PFSK-1 (cell line): ENCODE data around the gene SERHL2.

Source experiments
- FOXP2 ChIP-seq: optimal IDR thresholded peaks from 2 replicates; pipeline ENCODE3; 2011; ENCODE audit warnings: borderline replicate concordance, control low read depth, inconsistent platforms; ENCODE audit not compliant: insufficient read depth; ENCODE audit errors: extremely low read length, extremely low read depth
- POLR2AphosphoS5 ChIP-seq: IDR thresholded peaks from 2 replicates; pipeline ENCODE4 v1.6.1; 2012; ENCODE audit warnings: low read depth, mild to moderate bottlenecking, control low read depth, low read length, moderate library complexity
- REST ChIP-seq, 2 experiments: IDR thresholded peaks; 2 replicates each; pipeline versions ENCODE4 v1.6.1 to v1.8.0; 2011 to 2012; ENCODE audit warnings: low read depth in 2 of 2, low read length in 2 of 2, control low read depth in 1 of 2, inconsistent platforms in 1 of 2, mild to moderate bottlenecking in 1 of 2, moderate library complexity in 1 of 2; ENCODE audit not compliant: insufficient read depth in 1 of 2
- SIN3A ChIP-seq: IDR thresholded peaks from 2 replicates; pipeline ENCODE4 v1.6.1; 2012; ENCODE audit warnings: mild to moderate bottlenecking, low read length, moderate library complexity, borderline replicate concordance; ENCODE audit not compliant: insufficient read depth
- TAF1 ChIP-seq: IDR thresholded peaks from 2 replicates; pipeline ENCODE4 v1.6.1; 2012; ENCODE audit warnings: low read length, control low read depth, borderline replicate concordance; ENCODE audit not compliant: insufficient read depth

SERHL2 gene

GRCh38 chr22:42604403-42604802, 50.6 kb downstream of the SERHL2 start:
- TF ChIP-seq POLR2AphosphoS5 = no peak
- TF ChIP-seq REST (IDR thresholded peaks at IDR 0.05; ENCODE audit: insufficient read depth in 1 of 2, low read depth in 2 of 2, low read length in 2 of 2) = no peak
- no peak for TF ChIP-seq TAF1
- TF ChIP-seq SIN3A = no peak
- no peak for TF ChIP-seq FOXP2

GRCh38 chr22:42608136-42608822, 54.5 kb downstream of the SERHL2 start:
- TF ChIP-seq REST (IDR thresholded peaks at IDR 0.05; ENCODE audit: insufficient read depth in 1 of 2, low read depth in 2 of 2, low read length in 2 of 2) = no peak
- no peak for TF ChIP-seq FOXP2
- TF ChIP-seq TAF1 = no peak
- no peak for TF ChIP-seq SIN3A
- TF ChIP-seq POLR2AphosphoS5 = no peak

- TF ChIP-seq POLR2AphosphoS5 (no peak), FOXP2 (no peak), REST (IDR thresholded peaks at IDR 0.05; ENCODE audit: insufficient read depth in 1 of 2, low read depth in 2 of 2, low read length in 2 of 2) (no peak), TAF1 (no peak)
These were observed 55.1 kb downstream of the SERHL2 start for GRCh38 chr22:42608823-42609361.

- TF ChIP-seq SIN3A = no peak
- TF ChIP-seq POLR2AphosphoS5 = no peak
- TF ChIP-seq REST (IDR thresholded peaks at IDR 0.05; ENCODE audit: insufficient read depth in 1 of 2, low read depth in 2 of 2, low read length in 2 of 2) = no peak
- TF ChIP-seq TAF1 = no peak
- TF ChIP-seq FOXP2 = no peak
These were observed 56.4 kb downstream of the SERHL2 start for GRCh38 chr22:42610186-42610585.

GRCh38 chr22:42611051-42611450, 57.3 kb downstream of the SERHL2 start:
- TF ChIP-seq POLR2AphosphoS5 (no peak), TAF1 (no peak), SIN3A (no peak), FOXP2 (no peak), REST (IDR thresholded peaks at IDR 0.05; ENCODE audit: insufficient read depth in 1 of 2, low read depth in 2 of 2, low read length in 2 of 2) (no peak)
